C4-2B (cell line): ENCODE measurements around the gene SYPL2.
"Not testable (repeated sequence)": the region's sequence is repeated elsewhere in the genome, so short reads cannot be mapped to it uniquely, and the experiment has no call there.

ENCODE experiments used
- H3K27ac ChIP-seq: fragments of 450-650 bp; 2 replicates; pipeline ENCODE4 v1.5.1; 2017
- CTCF ChIP-seq: fragments of 450-650 bp; conservative IDR thresholded peaks from 2 replicates; pipeline ENCODE4 v1.5.1; 2017; ENCODE audit warnings: mild to moderate bottlenecking
- ZFX ChIP-seq: fragments of 450-650 bp; IDR thresholded peaks from 2 replicates; pipeline ENCODE4 v1.6.1; 2017

Gene SYPL2

GRCh38 chr1:109472779-109473178 is 6.4 kb downstream of the SYPL2 start:
- H3K27ac ChIP-seq, result no peak overlapping the region
- no peak for TF ChIP-seq ZFX
- no peak for TF ChIP-seq CTCF

GRCh38 chr1:109473284-109474057 is 7.1 kb downstream of the SYPL2 start:
- not testable (repeated sequence) for H3K27ac ChIP-seq

DNA sequence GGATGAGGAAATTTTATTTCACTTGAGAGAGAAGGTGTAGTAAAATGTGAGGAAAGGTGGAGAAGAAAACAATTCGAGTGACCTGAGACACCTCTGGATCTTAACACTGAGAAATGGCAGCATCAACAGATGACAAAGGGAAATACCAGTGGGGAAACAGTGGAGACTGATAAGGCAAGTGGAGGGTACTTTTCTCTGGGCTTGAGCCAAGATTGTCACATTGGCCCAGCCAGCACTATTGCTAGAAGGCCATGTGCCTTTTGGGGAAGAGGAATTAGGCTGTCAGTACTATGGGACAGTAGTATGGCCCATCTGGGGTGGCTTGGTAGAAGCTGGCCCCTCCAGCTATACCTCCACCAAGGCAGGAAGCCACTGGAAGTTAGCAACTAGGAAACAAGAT is 8.4 kb downstream of the SYPL2 start:
- TF ChIP-seq ZFX, result no peak
- TF ChIP-seq CTCF, result no peak
- H3K27ac ChIP-seq, result no peak overlapping the region

- no peak overlapping the region for H3K27ac ChIP-seq
- no peak for TF ChIP-seq ZFX
- no peak for TF ChIP-seq CTCF
Observed at GRCh38 chr1:109475261-109475660, 8.9 kb downstream of the SYPL2 start.

- TF ChIP-seq CTCF (no peak), ZFX (no peak)
Observed at GRCh38 chr1:109476825-109477224, 10.5 kb downstream of the SYPL2 start.

GRCh38 chr1:109477821-109478220 is 11.5 kb downstream of the SYPL2 start:
- TF ChIP-seq CTCF (no peak), ZFX (no peak)
- H3K27ac ChIP-seq, result no peak overlapping the region

More at GRCh38 chr1:109476825-109477224, 10.5 kb downstream of the SYPL2 start:
- H3K27ac ChIP-seq, result no peak overlapping the region

GRCh38 chr1:109478806-109479205 is 12.5 kb downstream of the SYPL2 start:
- TF ChIP-seq CTCF (no peak), ZFX (no peak)
- H3K27ac ChIP-seq, result no peak overlapping the region

DNA sequence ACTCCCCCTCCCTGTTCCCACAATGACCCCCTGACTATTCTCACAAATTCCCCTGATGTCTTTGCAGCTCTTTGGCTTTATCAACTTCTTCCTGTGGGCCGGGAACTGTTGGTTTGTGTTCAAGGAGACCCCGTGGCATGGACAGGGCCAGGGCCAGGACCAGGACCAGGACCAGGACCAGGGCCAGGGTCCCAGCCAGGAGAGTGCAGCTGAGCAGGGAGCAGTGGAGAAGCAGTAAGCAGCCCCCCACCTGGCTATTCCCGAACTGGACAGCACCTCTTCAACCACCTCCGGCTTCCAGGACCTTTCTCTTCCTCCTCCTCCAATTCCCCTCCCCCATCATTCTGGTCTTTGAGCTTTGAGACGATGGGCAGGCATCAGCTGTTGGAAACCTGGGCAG is 13.0 kb downstream of the SYPL2 start:
- no peak for TF ChIP-seq ZFX
- TF ChIP-seq CTCF, result no peak
- H3K27ac ChIP-seq, result no peak overlapping the region
